C4-2B (cell line): Measurements from ENCODE around the gene PCSK6.

Source experiments
- H3K27ac ChIP-seq: fragments of 450-650 bp; 2 replicates; pipeline ENCODE4 v1.5.1; 2017
- CTCF ChIP-seq: fragments of 450-650 bp; conservative IDR thresholded peaks from 2 replicates; pipeline ENCODE4 v1.5.1; 2017; ENCODE audit warnings: mild to moderate bottlenecking
- ZFX ChIP-seq: fragments of 450-650 bp; IDR thresholded peaks from 2 replicates; pipeline ENCODE4 v1.6.1; 2017

Gene PCSK6

GRCh38 chr15:101522621-101523559 is 33.4 kb upstream of the PCSK6 start:
- TF ChIP-seq ZFX, result no peak
- TF ChIP-seq CTCF, result no peak
- no peak overlapping the region for H3K27ac ChIP-seq

DNA sequence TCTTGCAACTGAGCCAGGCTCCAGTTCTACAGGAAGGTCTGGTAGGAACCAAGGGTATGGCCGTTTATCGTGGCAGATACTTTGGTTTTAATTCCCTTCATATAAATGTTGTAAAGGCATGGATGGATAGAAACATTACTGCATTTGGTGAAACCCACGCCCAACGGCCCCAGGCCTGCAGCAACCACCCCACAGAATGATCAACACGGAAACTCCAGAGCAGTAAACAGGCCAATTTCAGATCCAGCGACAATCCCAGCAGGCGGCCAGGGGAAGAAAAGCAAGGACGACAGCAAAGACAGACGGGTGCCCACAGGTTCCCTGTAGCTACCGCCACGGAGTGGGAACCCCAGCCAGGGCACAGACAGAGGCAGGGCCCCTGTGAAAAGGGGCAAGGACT is 32.6 kb upstream of the PCSK6 start:
- TF ChIP-seq ZFX, result no peak
- no peak for TF ChIP-seq CTCF
- H3K27ac ChIP-seq, result no peak overlapping the region; the same call in 1 of the 2 replicates

- TF ChIP-seq CTCF (no peak), ZFX (no peak)
- H3K27ac ChIP-seq, result no peak overlapping the region
Measured at GRCh38 chr15:101521591-101521990, 32.1 kb upstream of the PCSK6 start.

DNA sequence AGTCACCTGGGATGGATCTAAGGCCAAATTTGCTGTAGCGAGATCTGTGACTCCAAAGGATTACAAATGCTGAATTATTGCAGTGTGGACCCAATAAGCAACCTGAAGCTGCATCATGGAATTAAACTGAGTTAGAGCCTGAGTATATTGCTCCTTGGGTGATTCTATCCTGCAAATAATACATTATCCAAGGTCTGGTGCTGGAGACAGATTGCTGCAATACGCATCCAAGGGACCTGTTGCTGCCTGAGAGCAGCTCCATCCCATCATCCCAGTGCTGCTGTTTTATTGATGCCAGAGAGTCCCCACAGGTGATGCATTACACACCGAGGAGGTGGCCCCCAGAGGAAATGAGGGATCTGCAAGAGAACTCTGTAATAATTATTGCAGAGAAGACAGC is 31.6 kb upstream of the PCSK6 start:
- no peak overlapping the region for H3K27ac ChIP-seq
- TF ChIP-seq CTCF (no peak), ZFX (no peak)

DNA sequence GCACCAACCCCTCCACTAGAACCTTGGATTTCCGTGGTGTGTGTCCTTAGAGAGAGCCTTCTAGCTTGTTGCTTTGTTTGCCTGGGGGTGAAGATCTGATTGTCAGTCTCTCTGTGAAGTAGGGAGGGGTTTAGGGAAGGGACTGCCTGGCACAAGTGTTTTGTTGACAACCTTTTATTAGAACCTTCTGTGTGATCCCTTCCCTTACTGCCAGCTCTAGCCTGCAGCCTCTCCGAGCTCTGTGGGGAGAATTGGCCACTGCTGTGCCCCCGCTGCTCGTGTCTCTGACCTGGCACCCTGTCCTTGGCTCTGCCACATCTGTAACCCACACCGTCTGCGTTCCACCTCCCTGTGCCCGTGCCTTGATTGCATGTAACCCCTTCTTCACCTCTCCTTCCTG is 30.9 kb upstream of the PCSK6 start:
- no peak overlapping the region for H3K27ac ChIP-seq
- no peak for TF ChIP-seq ZFX
- no peak for TF ChIP-seq CTCF

DNA sequence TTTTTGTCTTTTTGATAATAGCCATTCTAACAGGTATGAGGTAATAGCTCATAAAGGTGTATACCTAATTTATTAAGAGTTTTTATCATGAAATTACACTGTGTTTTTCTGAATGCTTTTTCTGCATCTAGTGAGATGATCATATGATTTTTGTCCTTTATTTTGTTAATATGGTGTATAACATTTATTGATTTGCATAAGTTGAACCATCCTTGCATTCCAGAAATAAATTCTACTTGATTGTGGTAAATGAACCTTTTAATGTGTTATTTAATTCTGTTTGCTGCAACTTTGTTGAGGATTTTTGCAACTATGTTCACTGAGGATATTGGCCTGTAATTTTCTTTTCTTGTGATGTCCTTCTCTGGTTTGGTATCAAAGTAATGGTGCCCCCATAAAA is 28.0 kb upstream of the PCSK6 start:
- H3K27ac ChIP-seq, result no peak overlapping the region
- TF ChIP-seq ZFX (no peak), CTCF (no peak)

GRCh38 chr15:101514318-101514717 is 24.8 kb upstream of the PCSK6 start:
- TF ChIP-seq ZFX (no peak), CTCF (no peak)
- H3K27ac ChIP-seq, result no peak overlapping the region
